ENCODE data around the gene AGMO. TPM values are rescaled to one million over a fixed set of nuclear protein-coding genes. Genes with fewer than 3 reads are reported as not detected.

Gene AGMO
- total RNA-seq, 1 experiment from 2014 or later = not detected

DNA sequence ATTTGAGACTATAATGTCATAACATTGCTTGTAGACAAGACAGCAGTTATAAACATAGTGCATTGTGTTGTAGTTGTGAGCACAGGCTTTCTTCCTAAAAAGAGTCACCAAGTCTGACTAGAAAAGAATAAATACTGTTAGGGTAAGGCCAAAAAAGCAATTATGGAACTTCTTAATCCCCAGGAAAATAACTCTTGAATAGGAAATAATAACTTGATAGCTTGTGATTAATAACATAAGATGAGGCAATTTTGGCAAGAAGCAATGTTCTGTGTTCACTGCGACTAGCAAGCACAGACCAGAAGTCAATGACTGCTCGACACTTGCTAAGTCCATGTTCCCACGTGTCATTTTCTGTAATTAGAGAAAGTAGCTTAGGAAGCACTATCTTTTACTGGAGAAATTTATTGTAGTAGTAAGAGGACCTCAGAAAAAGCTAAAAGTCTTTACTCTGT is 97.1 kb downstream of the AGMO start:
- Histone ChIP-seq H3K27me3 (ENCODE audit: control insufficient read depth, insufficient read depth, low read length) (no peaks in the 10 kb centered on the region), H3K27ac (ENCODE audit: low read length) (no peak overlapping the region), H3K36me3 (ENCODE audit: control insufficient read depth, insufficient read depth, low read length) (no peaks in the 10 kb centered on the region), H3K4me3 (ENCODE audit: low read depth in 2 of 2, low read length in 2 of 2) (no peak overlapping the region), H3K4me1 (ENCODE audit: control insufficient read depth, insufficient read depth, low read length) (no peaks in the 10 kb centered on the region), H3K9me3 (ENCODE audit: control insufficient read depth, insufficient read depth, low read depth, low read length) (0 out of 2 replicates have a peak, but pooled peaks cover 3% of the 10 kb centered on the region)
- ChIA-PET CTCF (no interaction called here), POLR2A (no interaction called here)
- no peak for ATAC-seq
- no peak for DNase-seq (ENCODE audit: low read depth, low spot score)
- no peak for TF ChIP-seq SIN3A (IDR thresholded peaks at IDR 0.05; ENCODE audit: borderline replicate concordance, insufficient read depth, low read depth, low read length)
- no peak for TF ChIP-seq POLR2AphosphoS5 (IDR thresholded peaks at IDR 0.05; ENCODE audit: low read depth, low read length)
- TF ChIP-seq, protein P1, sequence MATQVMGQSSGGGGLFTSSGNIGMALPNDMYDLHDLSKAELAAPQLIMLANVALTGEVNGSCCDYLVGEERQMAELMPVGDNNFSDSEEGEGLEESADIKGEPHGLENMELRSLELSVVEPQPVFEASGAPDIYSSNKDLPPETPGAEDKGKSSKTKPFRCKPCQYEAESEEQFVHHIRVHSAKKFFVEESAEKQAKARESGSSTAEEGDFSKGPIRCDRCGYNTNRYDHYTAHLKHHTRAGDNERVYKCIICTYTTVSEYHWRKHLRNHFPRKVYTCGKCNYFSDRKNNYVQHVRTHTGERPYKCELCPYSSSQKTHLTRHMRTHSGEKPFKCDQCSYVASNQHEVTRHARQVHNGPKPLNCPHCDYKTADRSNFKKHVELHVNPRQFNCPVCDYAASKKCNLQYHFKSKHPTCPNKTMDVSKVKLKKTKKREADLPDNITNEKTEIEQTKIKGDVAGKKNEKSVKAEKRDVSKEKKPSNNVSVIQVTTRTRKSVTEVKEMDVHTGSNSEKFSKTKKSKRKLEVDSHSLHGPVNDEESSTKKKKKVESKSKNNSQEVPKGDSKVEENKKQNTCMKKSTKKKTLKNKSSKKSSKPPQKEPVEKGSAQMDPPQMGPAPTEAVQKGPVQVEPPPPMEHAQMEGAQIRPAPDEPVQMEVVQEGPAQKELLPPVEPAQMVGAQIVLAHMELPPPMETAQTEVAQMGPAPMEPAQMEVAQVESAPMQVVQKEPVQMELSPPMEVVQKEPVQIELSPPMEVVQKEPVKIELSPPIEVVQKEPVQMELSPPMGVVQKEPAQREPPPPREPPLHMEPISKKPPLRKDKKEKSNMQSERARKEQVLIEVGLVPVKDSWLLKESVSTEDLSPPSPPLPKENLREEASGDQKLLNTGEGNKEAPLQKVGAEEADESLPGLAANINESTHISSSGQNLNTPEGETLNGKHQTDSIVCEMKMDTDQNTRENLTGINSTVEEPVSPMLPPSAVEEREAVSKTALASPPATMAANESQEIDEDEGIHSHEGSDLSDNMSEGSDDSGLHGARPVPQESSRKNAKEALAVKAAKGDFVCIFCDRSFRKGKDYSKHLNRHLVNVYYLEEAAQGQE (IDR thresholded peaks at IDR 0.05; ENCODE audit: insufficient read depth in 1 of 2, low read depth in 2 of 2, low read length in 1 of 2) = no peak
- no peak for TF ChIP-seq CTCF (IDR thresholded peaks at IDR 0.05)
- TF ChIP-seq TCF7L2 (IDR thresholded peaks at IDR 0.05; ENCODE audit: low read depth, low read length) = no peak
- in situ Hi-C loops (cut with HindIII; ENCODE audit: low pct_unique_long_range_greater_than_20kb, low sequenced_read_pairs) = no loop called here
- no TSS peak for BruUV-seq (replicated peaks)
- intact Hi-C loops (cut with micrococcal nuclease; ENCODE audit: unreplicated experiment) = no loop called here

DNA sequence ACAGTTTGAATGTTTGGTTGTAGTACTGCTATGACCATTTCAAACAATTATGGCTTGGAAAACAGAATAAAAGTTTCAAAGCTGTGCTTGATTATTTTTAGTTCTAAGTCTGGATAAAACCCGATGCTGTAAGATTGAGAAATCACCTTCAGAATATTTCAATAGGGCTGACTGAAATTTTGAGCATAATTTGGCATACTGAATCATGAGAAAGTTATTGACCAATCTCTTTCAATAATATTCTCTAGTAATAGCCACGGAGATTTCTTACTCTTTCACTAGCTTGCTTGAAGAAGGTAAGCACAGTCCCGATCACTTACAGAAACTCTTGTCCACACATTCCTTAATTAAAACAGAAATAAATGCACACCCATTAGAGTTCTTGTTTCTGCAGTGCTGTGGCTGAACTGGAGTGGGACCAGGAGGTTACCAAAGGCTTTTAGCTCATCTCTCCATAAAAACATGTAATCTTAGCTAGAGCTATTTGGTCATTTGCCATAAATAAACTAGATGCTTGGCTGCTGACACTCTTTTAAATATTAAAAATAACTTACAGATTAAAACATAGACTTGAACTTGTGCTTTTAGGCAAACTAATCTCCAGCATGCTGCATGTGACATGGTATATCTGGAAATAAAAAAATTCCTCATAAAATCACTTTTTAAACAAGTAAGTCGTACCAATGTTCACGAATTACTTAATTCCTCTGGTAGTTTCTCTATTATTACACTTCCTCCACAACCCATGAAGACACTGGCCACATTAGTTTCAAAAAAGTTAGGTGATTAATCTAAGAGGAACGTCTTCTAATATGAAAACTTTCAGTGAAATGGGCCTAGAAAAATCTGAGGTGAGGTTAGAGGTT is 97.8 kb downstream of the AGMO start:
- in situ Hi-C loops (cut with HindIII; ENCODE audit: low pct_unique_long_range_greater_than_20kb, low sequenced_read_pairs) (no loop called here), intact Hi-C loops (cut with micrococcal nuclease; ENCODE audit: unreplicated experiment) (no loop called here)
- POLR2A ChIA-PET = no interaction called here
- no TSS peak for BruUV-seq (replicated peaks)
- Histone ChIP-seq H3K27ac (ENCODE audit: low read length) (no peak overlapping the region), H3K27me3 (ENCODE audit: control insufficient read depth, insufficient read depth, low read length) (no peaks in the 10 kb centered on the region), H3K9me3 (ENCODE audit: control insufficient read depth, insufficient read depth, low read depth, low read length) (0 out of 2 replicates have a peak, but pooled peaks cover 3% of the 10 kb centered on the region), H3K4me3 (ENCODE audit: low read depth in 2 of 2, low read length in 2 of 2) (no peak overlapping the region), H3K4me1 (ENCODE audit: control insufficient read depth, insufficient read depth, low read length) (no peaks in the 10 kb centered on the region), H3K36me3 (ENCODE audit: control insufficient read depth, insufficient read depth, low read length) (no peaks in the 10 kb centered on the region)
- ATAC-seq = no peak
- TF ChIP-seq TCF7L2 (IDR thresholded peaks at IDR 0.05; ENCODE audit: low read depth, low read length) = no peak
- no peak for TF ChIP-seq SIN3A (IDR thresholded peaks at IDR 0.05; ENCODE audit: borderline replicate concordance, insufficient read depth, low read depth, low read length)
- TF ChIP-seq, protein P1 (IDR thresholded peaks at IDR 0.05; ENCODE audit: insufficient read depth in 1 of 2, low read depth in 2 of 2, low read length in 1 of 2) = no peak
- TF ChIP-seq POLR2AphosphoS5 (IDR thresholded peaks at IDR 0.05; ENCODE audit: low read depth, low read length) = no peak
- no peak for TF ChIP-seq CTCF (IDR thresholded peaks at IDR 0.05)
- CTCF ChIA-PET = no interaction called here
- no peak for DNase-seq (ENCODE audit: low read depth, low spot score)

All from Panc1 (cell line).